ENCODE results near the gene MYO1C. TPM values are rescaled to one million over a fixed set of nuclear protein-coding genes. Genes with fewer than 3 reads are reported as not detected.
A peak's percentile ranks its signal among the peaks of the same experiment; 100 is the strongest.
"Not testable (repeated sequence)": the region's sequence is repeated elsewhere in the genome, so short reads cannot be mapped to it uniquely, and the experiment has no call there.

The MYO1C gene
- total RNA-seq, 2 donors from 2014 or later = 318 to 378 TPM

- intact Hi-C loops (cut with DNase I, micrococcal nuclease) = loop anchor here in 1 of 2 donors (10.0 kb wide), 1 partner anchor 88 kb away; no protein-coding TSS in a partner anchor
- ATAC-seq = no peak
Measured at GRCh38 chr17:1452836-1453235, 39.6 kb downstream of the MYO1C start.

DNA sequence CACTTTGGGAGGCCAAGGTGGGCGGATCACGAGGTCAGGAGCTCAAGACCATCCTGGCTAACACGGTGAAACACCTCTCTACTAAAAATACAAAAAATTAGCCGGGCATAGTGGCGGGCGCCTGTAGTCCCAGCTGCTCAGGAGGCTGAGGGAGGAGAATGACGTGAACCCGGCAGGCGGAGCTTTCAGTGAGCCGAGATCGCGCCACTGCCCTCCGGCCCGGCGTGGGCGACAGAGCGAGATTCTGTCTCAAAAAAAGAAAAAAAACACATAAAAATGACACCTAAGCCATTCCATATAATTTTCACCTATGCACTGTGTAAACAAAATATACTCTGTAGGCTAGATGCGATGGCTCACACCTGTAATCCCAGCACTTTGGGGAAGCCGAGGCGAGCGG is 42.2 kb downstream of the MYO1C start:
- intact Hi-C loops (cut with DNase I, micrococcal nuclease) = loop anchor here in 1 of 2 donors (10.0 kb wide), 1 partner anchor 85 kb away; no protein-coding TSS in a partner anchor
- ATAC-seq, DNase-seq: not testable (repeated sequence)

More at GRCh38 chr17:1452836-1453235, 39.6 kb downstream of the MYO1C start:
- DNase-seq = no peak

DNA sequence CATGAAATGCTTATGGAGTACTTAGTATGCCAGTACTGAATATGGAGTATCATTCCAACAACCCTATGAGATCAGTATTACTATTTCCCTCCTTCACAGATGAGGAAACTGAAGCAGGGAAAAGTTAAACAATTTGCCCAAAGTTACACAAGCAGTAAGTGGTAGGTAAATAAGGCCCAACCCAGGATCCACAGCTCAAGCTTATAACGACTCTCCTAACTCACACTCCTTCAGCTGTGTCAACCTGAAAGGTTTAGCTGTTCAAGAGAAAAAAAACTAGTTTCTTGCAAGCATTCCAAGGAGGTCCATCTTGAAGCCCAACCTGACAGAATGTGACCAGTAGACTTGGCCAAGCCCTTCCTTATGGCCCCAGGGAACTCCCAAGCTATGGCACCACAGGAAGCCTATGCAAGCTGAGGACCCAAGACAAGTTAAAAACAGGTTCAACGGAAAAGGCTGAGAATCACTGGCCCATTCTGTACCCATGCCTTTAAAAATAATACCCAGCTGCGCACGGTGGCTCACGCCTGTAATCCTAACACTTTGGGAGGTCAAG is 43.0 kb downstream of the MYO1C start:
- ATAC-seq (peak; percentile 70), DNase-seq (no peak)
- intact Hi-C loops (cut with DNase I, micrococcal nuclease) = no loop called here

DNA sequence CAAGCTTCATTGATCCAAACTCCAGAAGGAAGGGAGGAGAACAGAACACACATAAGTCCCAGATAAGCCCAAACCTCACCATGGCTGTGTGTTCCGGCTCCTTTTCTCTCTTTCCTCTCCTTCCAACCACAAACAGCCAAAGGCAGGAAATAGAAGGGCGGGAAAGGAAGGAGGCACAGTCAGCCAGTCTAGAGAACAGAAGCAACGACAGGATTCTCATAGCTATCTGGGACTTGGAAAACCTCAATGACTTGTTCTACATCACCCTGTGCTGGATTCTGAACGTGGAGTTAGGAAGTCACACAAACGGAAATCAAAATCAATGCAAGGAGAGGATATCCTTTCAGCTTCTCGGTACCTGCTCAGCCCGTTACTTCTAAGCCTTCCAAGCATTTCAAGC is 45.4 kb downstream of the MYO1C start:
- no peak for ATAC-seq

GRCh38 chr17:1446201-1446600 is 46.3 kb downstream of the MYO1C start:
- intact Hi-C loops (cut with DNase I, micrococcal nuclease) = no loop called here
- no peak for DNase-seq
- ATAC-seq = no peak

More for the DNA sequence above, 45.4 kb downstream of the MYO1C start:
- intact Hi-C loops (cut with DNase I, micrococcal nuclease) = no loop called here
- DNase-seq = no peak

GRCh38 chr17:1445695-1446094 is 46.8 kb downstream of the MYO1C start:
- intact Hi-C loops (cut with DNase I, micrococcal nuclease); DNase-seq; ATAC-seq: not testable (repeated sequence)

DNA sequence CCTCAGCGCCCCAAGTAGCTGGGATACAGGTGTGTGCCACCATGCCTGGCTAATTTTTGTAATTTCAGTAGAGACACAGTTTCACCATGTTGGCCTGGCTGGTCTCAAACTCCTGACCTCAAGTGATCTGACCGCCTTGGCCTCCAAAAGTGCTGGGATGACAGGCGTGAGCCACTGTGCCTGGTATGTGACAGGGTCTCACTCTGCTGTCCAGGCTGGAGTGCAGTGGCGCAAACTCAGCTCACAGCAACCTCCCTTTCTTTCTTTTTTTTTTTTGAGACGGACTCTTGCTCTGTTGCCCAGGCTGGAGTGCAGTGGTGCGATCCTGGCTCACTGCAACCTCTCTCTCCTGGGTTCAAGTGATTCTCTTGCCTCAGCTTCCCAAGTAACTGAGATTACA is 49.8 kb downstream of the MYO1C start:
- ATAC-seq; DNase-seq; intact Hi-C loops (cut with DNase I, micrococcal nuclease): not testable (repeated sequence)

DNA sequence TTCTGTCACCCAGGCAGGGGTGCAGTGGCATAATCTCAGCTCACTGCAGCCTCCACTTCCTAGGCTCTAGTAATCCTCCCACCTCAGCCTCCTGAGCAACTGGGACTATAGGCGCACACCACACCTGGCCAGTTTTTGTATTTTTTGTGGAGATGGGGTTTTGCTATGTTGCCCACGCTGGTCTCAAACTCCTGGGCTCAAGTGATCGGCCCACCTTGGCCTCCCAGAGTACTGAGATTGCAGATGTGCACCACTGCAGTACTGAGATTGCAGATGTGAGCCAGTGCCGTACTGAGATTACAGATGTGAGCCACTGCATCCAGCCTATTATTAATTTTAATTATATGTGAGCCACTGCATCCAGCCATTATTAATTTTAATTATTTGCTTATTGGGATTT is 50.3 kb downstream of the MYO1C start:
- intact Hi-C loops (cut with DNase I, micrococcal nuclease) = no loop called here
- ATAC-seq = no peak

DNA sequence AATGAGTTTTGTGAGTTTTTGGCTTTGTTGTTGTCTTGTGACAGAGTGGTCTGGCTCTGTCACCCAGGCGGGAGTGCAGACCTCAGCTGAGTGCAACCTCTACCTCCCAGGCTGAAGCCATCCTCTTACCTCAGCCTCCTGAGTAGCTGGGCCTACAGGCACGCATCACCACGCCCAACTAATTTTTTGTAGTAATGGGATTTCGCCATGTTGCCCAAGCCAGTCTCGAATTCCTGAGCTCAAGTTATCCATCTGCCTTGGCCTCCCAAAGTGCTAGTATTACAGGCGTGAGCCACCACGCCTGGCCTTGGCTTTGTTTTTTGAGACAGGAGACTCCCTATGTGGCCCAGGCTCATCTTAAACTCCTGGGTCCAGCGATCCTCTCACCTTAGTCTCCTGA is 51.6 kb downstream of the MYO1C start:
- DNase-seq (no peak), ATAC-seq (no peak)
- intact Hi-C loops (cut with DNase I, micrococcal nuclease) = no loop called here

More for the DNA sequence above, 50.3 kb downstream of the MYO1C start:
- DNase-seq = no peak

GRCh38 chr17:1438593-1439083 is 53.8 kb downstream of the MYO1C start:
- no peak for ATAC-seq
- no peak for DNase-seq
- intact Hi-C loops (cut with DNase I, micrococcal nuclease) = no loop called here

DNA sequence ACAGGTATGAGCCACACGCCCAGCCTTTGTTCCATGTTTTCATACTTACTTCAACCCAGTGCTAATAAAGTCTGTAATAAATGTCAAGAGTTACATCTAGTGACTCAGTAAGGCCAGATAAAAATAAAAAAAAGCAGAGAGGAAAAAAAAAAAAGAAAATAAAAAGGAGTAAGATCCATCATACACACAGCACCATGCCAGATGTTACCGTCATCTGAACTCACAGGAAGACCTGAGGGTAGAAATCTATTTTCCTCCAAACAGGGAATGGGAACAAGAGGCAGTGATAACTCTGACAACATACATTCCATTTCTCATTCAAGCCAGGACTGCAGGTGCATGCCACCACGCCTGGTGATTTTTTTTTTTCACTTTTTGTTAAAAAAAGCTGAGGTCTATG is 57.2 kb downstream of the MYO1C start:
- ATAC-seq = no peak
- intact Hi-C loops (cut with DNase I, micrococcal nuclease) = no loop called here

DNA sequence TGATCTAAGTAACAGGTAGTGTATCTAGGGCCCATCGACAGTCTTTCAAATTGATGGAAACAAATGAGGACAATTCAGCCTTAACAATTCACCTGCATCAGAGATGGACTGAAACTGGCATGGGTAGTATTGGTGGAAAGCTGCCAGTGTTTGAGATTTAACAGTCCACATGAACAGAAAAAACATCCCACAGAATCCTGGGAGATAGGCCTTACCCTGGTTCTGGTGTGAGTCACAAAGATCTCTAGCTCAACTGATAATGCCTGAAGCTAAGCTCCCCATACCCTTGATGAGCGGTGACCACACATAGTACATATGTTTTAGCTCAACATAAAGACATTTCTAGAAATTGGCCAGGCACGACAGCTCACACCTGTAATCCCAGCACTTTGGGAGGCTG is 58.3 kb downstream of the MYO1C start:
- ATAC-seq (peak; percentile 11), DNase-seq (no peak)
- intact Hi-C loops (cut with DNase I, micrococcal nuclease) = no loop called here

More for the DNA sequence above, 57.2 kb downstream of the MYO1C start:
- DNase-seq = no peak

DNA sequence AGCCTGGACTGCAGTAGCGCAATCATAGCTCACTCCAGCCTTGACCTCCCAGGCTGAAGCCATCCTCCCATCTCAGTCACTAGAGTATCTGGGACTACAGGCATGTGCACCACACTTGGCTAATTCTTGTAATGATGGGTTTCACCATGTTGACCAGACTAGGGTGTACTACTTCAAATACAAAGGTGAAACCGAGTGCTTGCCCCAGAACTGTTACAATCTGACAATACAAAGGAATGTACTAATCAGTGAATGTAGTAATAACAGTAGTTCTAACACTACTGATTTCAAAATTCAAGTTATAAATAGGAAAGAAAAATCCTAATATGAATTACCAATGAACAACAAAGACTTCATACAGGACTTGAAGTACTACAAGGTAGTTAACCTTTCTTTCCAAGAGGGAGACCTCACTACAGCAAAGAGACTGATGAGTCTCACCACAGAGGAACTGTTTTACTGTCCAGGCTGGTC is 60.8 kb downstream of the MYO1C start:
- DNase-seq = no peak
- ATAC-seq = no peak
- intact Hi-C loops (cut with DNase I, micrococcal nuclease) = no loop called here

GRCh38 chr17:1423456-1424135 is 68.9 kb downstream of the MYO1C start:
- ATAC-seq (peak; percentile 22), DNase-seq (no peak)
- intact Hi-C loops (cut with DNase I, micrococcal nuclease) = no loop called here

DNA sequence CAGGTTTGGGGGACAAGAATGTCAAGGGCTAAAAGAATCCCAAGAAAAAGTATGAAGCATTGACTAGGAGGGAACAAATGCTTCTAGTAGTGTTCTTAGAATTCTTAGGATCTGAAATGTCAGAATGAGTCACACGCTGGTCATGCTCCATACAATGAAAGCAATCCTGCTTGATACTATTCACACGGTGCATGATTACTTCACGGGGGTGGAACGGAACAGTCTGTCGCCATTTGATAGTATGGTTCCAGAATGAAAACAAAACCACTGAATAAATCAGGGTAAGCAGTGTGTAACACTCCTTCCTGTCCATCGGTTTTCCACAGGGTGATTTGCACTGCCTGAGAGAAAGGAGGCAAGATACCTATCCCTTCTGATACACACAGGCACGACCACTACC is 69.6 kb downstream of the MYO1C start:
- no peak for ATAC-seq
- DNase-seq = no peak
- intact Hi-C loops (cut with DNase I, micrococcal nuclease) = no loop called here

GRCh38 chr17:1421470-1421869 is 71.0 kb downstream of the MYO1C start:
- no peak for DNase-seq
- intact Hi-C loops (cut with DNase I, micrococcal nuclease) = no loop called here
- ATAC-seq = no peak

GRCh38 chr17:1420981-1421380 is 71.5 kb downstream of the MYO1C start:
- intact Hi-C loops (cut with DNase I, micrococcal nuclease) = no loop called here
- DNase-seq = no peak
- ATAC-seq = no peak

DNA sequence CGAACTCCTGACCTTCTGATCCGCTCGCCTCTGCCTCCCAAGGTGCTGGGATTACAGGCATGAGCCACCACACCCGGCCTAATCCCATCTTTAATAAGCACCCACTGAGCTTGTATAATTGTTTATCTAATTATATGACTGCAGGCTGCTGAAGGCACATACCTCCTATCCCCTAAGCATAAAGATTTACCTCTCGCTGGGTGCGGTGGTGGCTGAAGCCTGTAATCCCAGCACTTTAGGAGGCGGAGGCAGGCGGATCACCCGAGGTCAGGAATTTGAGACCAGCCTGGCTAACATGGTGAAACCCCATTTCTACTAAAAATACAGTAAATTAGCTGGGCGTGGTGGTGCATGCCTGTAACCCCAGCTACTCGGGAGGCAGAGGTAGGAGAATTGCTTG is 72.3 kb downstream of the MYO1C start:
- DNase-seq (no peak), ATAC-seq (no peak)
- intact Hi-C loops (cut with DNase I, micrococcal nuclease) = no loop called here

GRCh38 chr17:1418476-1418875 is 74.0 kb downstream of the MYO1C start:
- DNase-seq; intact Hi-C loops (cut with DNase I, micrococcal nuclease); ATAC-seq: not testable (repeated sequence)

DNA sequence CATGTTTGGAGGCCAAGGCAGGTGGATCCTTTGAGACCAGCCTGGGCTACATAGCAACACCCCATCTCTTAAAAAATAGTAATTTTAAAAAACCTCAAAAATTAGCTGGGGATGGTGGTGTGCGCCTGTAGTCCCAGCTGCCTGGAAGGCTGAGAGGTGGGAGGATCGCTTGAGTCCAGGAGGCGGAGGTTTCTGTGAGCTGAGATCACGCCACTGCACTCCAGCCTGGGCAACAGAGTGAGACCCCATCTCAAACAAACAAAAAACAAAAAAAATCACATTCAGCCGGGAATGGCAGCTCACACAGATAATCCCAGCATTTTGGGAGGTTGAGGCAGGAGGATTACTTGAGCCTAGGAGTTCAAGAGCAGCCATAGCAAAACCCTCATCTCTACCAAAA is 76.1 kb downstream of the MYO1C start:
- DNase-seq (no peak), ATAC-seq (no peak)
- intact Hi-C loops (cut with DNase I, micrococcal nuclease) = no loop called here
